ENCODE data around the gene EXD3.
"Not testable (repeated sequence)": the region's sequence is repeated elsewhere in the genome, so short reads cannot be mapped to it uniquely, and the experiment has no call there.

The EXD3 gene

DNA sequence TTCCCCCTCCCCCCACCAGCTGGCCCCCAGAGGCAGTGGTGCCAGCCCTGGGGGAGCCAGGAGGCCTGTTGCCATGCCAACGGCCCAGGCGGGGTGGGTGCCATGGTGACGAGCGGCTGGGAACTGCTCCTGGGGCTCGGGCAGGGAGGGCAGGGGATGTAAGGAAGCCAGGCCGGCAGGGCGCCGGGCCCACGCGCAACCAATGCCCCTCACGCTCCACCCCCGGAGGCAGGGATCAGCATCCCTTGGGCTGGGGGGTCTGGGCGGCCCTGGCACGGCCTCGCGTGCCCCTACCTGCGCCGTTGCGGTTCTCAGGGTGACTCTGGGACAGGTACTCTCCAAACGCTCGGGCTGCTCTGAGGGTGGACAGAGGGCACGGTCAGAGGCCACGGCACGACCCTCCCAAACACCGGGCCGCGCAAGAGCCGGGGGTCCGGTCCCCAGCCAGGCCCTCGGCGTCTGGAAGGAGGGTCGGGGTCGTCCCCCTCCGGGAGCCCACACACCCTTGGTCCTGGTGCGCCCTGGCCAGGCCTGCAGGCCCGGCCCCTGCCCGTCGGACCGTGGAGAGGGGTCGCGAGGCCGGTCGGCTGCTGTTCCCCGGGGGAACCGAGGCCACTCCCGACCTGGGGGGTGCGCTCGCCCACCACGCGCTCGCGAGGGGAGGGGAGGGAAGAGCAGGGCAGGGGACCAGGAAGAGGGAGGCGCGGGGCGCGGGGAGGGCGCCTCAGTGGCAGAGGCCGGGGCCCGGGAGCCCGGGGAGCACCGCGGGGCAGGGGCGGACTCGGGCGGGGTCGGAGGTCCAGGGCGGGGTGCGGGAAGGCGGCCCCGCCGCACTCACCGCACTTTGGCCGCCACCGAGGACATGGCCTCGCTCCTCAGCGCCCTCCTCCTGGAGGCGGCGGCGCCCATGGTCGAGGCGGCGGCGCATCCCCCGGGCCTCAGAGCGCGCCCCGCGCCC lies 35.5 kb upstream of the EXD3 start:
- no peak for DNase-seq

DNA sequence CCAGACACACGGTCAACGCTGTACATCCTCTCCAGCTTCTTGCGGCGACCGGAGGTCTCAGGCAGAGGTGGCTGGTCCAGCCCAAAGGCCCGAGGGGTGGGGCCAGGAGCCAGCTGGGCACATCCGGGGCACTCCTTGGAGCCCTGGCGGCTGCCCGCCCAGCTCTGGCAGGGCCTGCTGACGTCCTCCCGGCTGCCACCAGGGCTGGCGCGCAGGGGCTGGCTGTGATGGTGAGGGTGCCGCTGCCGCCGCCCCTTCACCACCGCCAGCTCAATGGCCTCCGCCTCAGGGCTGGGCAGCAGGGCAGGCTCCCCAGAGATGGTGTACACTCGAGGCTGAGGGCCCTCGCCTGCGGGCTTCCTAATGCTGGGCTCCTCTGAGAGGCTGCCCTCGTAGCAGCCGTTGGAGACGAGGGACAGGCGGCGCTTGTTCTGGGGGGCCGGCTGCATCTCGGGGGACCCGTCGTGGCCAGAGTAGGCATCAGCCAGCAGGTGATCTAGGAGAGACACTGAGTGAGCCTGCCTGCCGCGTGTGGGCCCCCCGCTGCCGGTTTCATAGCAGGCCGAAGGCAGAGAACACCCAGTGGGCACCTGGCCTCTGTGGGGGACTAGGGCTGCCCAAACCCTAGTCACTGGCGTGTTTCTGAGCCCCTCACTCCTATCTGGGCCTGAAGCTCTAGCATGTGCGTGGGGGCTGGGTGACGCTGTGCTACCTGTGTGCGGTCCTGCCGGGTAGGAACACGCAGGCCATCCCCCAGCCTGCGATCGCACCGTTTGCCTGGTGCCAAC lies 34.6 kb upstream of the EXD3 start:
- no peak for DNase-seq

DNA sequence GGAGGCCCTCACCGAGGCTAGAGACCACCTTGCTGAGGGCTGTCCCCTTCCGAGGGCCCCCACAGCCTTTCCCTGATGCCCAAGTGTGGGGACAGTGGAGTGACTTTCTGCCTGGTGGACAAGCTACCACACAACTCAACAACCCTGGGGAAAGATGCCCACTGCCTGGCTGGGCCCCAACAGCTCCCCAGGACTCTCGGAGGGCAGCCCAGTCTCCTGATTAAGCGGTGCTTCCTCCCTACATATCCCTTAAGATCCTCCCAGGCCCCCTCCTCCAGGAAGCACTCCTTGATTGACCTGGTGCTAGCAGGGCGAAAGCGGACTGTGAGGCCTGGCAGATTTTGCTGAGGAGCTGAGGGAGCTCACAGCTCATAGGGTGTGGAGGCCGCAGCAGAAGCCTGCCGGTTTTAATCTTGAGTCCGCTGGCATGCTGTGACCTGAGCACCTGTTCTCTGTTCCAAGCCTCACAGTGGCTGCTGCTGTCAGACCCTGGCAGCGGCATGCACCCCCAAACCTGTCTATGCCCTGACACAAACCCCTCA lies 34.0 kb upstream of the EXD3 start:
- DNase-seq = no peak

DNA sequence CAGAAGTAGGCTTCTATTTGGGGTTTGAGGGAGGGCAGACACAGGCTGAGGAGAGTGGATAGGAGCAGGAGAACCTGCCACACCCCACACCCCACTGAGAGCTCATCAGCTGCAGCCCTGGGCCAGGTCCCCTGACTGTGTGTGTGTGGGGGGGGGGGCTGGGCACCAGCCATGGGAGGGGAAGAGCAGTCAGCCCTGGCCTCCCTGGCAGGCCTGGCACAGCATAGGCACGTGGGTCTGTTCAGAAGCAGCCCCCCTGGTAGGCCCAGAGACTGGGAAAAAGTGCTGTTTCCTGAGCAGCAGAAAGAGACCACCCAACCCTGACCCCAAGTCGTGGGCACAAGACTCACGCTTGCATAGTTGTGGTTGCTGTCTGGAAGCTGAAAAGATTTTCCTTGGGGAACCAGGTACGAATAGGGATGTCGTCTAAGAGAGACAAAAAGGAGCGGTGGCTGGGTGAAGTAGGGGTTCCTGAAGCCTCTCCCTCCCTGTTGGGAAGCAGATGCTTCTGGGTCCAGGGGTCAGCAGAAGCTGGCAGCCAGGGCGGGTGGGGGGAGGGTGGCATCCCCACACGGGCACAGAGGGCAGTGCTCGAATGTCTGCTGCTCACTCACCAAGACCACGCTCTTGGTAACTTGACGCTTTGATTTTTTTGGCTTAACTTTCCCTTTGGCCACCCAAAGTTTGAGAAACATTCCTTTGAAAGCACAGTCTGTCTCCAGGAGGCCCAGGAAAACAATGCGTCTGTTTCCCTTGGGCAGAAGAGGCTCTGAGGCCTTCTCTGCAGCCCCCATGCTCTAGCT lies 33.3 kb upstream of the EXD3 start:
- DNase-seq = no peak

DNA sequence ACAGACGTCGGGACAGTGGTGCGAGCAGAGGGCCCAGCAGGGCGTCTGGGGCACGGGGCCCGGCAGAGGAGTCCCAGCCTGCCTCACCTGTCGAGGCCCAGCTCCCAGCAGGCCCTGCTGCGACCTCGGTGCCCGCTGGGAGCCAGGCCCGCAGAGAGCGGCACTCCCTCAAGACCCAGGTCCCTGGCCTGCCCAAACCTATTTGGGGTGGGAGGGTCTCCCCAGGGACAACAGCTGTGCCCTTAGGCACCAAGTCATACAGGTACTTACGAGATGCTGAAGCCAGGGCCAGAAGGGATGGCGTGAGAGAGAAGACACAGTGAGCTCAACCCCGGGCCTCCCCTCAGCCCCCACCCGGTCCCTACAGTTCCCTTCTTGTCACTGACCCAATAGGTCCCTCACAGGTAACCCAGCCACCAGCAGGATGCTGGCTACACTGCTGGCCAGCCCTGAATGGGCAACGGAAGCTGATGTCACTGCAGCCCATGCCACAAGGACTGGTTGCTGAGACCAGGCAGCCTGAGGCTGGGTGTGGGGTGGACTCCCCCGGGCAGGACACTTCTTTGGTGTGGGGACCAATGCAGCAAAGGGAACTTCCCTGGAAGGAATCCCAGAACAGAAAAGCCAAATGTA lies 32.5 kb upstream of the EXD3 start:
- no peak for DNase-seq

DNA sequence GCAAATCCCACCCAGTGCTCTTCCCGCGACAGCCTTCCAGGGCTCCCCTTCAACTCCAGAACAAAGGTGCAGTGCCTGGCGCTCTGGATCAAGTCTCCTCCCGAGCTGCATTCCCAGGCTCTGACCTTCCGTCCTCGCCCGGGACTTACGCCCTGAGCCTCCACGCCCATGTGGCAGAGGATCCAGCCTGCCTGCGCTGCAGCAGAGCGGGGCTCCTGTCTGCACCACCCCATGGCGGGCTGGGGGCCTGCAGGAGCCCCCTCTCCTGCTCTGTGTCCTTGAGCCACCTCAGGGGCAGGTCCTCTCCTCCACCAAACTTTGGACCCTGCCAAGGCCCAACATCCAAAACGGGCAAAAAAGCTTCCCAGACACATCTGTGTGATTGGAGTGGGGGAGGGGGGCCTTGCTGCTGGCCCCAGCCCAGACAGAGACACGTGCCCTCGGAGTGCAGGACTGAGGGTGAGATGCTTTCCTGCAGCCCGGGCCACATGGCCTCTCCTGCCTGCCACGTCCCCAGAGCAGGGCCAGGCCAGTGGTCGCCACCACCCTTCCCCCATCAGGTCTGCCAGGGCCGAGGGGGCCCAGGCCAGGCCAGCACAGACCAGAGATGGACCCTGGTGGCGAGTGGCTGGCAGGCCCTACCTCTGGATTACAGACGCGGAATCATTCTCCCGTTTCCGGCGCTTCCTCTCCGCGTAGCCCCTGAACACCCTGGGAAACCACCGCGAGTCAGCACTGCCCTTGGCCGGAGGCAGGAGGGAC lies 31.8 kb upstream of the EXD3 start:
- DNase-seq = no peak

DNA sequence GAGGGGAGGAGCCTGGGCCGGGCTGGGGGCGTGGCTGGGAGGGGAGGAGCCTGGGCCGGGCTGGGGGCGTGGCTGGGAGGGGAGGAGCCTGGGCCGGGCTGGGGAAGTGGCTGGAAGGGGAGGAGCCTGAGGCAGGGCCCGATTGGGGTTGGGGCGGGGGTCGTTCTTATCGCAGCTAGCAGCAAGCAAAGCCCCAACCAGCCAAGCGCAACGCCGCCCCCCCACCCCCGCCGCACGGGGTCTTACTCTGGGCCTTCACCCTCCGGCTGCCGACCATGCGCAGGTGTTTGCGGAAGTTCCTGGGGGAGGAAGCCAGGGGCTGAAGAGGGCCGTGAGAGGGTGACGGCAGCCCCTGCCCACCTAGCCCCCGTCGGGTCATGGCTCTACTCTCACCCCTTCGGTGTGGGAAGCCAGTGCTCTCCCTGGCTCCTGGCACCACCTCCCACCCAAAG lies 31.2 kb upstream of the EXD3 start:
- DNase-seq = no peak

DNA sequence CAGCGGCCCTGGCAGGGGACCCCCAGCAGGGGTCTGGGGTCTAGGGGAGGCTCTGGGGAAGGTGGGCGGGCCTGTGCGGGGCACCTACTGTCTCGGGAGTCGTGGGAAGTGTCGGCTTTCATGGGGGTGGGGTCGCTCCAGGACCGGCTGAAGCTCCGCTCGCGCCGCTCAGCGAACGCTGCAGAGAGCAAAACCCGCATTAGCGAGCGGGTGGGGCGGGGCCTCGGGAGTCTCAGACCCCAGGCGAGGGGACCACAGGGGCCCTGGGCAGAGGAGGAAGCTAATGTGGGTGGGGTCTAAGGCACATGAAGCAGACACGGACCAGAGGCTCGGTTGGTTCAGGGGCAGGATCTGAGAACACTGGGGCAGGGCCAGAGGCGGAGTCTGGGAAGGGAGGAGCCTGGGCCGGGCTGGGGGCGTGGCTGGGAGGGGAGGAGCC lies 30.7 kb upstream of the EXD3 start:
- no peak for DNase-seq

DNA sequence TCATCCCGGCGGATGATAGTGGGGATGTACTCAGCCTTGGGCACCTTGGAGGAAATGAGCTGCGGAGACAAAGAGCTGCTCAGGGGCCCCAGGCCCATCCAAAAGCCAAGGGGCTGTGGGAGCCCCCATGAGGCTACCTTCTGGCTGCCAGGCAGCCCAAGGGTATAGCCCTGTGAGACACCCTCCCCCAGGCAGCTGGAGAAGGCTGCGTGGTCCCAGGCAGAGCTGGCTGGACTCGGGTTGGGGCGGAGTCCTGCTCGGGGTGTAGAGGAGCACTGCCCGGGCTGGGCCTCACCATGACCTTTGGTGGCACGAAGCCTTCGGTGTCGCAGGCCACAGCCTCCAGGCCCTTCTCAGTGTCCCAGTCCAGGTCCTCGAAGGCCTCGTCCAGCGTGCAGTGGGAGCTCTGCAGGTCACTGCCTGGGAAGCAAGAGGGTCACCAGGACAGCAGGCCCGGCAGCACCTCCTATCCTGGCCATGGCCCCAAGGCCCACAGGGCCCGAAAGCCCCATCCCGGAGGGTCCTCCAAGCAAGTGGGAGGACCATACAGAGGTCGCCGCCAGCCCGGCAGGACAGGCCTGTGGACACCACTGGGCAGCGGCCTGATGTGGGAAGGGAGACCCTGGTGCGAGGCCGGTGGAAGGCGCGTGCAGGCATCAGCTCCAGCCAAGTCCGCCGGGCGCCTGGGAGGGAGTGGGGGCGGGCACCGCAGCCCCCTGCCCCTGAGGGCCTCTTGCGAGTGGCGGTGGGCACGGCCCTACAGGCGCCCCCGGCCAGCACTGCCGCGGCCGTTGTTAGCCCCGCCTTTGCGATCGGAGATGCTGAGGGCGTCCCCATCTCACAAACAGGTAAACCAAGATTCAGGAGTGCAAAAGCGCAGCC lies 30.0 kb upstream of the EXD3 start:
- no peak for DNase-seq

DNA sequence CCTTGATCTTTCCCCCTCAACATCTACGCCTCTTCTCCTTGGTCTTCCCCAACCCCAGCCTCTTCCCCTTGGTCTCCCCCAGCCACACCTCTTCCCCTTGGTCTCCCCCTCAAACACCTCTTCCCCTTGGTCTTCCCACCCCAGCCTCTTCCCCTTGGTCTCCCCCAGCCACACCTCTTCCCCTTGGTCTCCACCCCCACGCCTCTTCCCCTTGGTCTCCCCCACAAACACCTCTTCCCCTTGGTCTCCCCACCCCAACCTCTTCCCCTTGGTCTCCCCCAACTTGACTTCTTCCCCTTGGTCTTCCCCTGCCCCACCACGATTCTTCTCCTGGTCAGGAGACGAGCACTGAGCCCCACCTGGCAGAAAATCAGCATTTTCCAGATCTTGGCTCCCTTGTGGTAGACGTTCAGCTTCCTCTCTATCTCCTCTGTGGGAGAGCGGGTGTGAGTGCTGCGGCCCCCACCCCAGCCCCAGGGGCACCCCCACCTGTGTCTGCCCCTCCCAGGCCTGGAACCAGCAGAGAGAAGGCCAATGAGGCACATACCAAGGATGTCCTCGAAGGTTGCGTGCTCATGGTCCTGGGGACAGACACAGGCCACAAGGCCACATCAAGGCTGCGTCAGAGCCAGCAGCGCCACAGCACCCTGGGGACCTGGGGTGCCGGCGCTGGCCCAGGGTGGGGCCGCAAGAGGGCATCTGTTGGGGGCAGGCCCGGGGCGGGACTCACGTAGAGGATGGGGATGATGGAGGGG lies 29.2 kb upstream of the EXD3 start:
- no peak for DNase-seq

DNA sequence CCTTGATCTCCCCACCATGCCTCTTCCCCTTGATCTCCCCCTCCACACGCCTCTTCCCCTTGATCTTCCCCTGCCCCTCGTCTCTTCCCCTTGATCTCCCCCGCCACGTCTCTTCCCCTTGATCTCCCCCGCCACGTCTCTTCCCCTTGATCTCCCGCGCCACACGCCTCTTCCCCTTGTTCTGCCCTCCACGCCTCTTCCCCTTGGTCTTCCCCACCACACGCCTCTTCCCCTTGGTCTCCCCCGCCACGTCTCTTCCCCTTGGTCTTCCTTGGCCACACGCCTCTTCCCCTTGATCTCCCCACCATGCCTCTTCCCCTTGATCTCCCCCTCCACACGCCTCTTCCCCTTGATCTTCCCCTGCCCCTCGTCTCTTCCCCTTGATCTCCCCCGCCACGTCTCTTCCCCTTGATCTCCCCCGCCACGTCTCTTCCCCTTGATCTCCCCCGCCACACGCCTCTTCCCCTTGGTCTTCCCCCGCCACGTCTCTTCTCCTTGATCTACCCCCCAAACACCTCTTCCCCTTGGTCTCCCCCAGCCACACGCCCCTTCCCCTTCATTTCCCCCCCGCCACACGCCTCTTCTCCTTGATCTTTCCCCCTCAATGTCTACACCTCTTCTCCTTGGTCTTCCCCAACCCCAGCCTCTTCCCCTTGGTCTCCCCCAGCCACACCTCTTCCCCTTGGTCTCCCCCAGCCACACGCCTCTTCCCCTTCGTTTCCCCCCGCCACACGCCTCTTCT lies 28.5 kb upstream of the EXD3 start:
- DNase-seq = not testable (repeated sequence)

DNA sequence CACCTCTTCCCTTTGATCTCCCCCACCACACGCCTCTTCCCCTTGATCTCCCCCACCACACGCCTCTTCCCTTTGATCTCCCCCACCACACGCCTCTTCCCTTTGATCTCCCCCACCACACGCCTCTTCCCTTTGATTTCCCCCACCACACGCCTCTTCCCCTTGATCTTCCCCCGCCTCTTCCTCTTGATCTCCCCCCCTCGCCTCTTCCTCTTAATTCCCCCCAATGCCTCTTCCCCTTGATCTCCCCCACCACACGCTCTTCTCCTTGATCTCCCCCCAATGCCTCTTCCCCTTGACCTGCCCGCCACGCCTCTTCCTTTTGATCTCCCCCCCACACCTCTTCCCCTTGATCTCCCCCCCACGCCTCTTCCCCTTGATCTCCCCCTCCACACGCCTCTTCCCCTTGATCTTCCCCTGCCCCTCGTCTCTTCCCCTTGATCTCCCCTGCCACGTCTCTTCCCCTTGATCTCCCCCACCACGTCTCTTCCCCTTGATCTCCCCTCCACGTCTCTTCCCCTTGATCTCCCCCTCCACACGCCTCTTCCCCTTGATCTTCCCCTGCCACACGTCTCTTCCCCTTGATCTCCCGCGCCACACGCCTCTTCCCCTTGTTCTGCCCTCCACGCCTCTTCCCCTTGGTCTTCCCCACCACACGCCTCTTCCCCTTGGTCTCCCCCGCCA lies 27.7 kb upstream of the EXD3 start:
- not testable (repeated sequence) for DNase-seq

DNA sequence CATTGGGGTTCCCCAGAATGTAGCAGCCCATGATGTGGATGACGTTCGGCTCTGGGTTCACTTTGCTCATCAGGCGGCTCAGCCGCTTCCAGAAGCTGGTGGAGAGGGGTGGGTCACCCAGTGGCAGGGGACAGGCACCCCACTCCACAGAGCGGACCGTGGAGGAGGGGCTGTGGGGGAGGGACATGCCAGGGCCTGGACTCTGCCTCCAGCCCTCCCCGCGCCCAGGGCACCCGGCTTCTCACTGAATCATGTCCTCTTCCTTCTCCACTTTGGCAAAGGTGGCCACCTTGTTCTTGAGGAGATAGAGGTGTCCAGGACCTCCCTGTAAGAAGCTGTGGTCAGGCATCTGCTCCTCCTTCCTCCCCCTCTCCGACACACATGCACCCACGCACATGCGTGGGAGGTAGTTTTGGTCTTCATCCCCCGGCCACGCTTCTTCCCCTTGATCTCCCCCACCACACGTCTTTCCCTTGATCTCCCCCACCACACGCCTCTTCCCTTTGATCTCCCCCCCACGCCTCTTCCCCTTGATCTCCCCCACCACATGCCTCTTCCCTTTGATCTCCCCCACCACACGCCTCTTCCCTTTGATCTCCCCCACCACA lies 27.1 kb upstream of the EXD3 start:
- no peak for DNase-seq

DNA sequence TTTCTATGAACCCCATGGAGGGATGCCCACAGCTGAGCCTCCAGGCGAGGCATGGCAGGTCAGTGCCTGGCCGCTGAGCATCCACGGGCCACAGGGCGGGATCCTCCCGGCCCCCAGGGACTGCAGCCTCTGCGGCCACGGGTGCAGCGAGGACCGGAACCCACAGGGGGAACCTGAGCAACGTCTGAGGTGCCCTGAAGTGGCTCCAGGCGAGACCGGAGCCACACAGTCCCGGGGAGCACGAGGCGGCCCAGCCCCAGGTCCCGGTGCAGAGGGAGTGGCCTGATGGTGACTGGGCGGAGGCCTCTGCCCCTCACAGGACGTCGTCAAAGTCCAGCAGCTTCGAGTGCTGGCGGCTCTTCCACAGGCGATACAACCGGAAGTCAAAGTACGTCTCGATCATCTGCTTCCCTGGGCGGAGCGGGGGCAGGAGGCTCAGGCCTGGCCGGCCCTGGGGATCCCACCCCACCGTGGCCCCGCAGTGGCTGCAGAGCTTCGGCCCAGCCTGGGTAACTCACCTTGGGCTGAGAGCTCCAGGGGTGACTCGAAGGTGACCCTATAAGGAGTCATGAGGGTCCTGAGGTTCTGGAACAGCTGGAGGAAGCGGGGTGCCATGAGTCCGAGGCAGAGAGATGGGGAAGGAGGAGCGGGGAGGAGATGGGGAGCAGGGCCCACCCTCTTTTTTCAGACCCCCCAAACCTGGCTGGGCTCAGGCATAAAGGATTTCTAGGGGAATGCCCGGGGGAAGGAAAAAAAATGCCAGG lies 26.3 kb upstream of the EXD3 start:
- DNase-seq = no peak

DNA sequence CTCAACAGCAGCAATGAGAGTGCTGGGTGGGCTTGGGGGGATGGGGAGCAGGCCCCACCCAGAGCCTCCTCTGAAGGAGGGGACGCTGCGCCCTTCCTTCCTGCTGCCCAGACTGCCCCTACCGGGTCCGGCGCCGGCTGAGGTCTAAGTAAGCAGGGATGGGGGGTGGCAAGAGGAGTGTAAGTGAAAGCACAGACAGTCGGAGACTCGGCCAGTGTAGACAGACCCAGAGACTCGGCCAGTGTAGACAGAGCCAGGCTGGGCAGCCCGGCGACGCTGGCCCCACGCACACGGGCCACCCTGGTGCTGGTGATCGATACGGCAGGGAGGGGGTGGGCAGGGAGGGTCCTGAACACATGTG lies 25.6 kb upstream of the EXD3 start:
- no peak for DNase-seq

DNA sequence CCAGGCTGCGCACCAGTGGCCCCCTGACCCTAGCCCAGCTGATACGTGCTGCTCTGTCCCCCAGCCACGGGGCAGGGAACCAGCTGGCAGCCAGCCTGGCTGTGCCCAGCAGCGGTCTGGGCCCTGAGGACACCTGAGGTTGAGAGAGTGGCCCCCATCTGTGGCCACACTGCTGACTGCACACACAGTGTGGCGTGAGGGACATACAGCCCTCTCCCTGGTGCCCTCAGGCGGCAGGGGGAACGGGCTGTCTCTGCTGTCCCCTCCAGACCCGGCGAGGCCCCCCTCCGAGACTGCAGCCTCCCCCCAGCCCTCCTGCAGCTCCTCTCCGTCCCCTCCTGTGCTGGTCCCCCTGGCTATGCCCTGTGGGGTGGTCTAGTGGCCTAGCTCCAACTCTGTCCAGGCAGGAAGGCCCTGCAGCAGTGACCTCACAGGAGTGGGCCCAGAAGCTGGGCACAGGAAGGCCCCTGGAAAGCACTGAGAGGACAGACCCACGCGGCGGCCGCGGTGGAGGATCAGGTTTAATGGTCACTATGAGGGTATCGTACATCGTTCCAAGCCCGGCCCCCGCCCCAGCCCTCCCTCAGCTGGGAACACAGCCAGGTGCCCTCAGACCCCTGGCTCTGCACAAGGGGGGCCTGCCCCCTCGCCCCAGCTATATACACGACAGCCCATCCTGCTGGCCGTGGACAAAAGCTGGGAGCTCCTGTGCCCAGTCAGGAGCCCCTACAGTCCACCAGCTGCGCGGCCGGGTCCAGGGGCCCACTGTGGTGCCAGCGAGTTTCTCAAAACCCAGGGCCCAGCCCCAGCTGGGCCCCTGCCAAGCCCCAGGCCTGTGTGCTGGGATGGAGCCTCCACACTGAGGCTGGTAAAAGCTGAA lies 25.0 kb upstream of the EXD3 start:
- no peak for DNase-seq

Measured in NCI-H2227 treated with DMSO at 0.1 percent for 48 hours (cell line).